Hypothalamus (tissue), 51 donors: ENCODE results near the gene FBXL13.
"Not testable (repeated sequence)": the region's sequence is repeated elsewhere in the genome, so short reads cannot be mapped to it uniquely, and the experiment has no call there.

Experiments
- DNase-seq, 51 donors: peaks; one replicate each; lab custom pipeline; 2025; lab: John Stamatoyannopoulos, UW

The FBXL13 gene

DNA sequence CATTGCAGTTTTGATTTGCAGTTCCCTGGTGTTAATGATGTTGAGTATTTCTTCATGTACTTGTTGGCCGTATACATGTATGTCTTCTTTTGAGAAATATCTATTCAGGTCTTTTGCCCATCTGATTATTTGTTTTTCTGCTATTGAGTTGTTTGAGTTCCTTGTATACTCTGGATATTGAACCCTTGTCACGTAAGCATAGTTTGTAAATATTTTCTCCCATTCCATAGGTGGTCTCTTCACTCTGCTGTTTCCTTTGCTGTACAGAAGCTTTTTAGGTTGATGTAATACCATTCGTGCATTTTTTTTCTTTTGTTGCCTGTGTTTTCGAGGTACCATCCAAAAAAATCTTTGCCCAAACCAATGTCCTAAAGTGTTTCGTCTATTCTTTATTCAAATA lies 205.4 kb downstream of the FBXL13 start:
- no peak for DNase-seq

GRCh38 chr7:102866535-102867215 lies 207.9 kb downstream of the FBXL13 start:
- no peak for DNase-seq

DNA sequence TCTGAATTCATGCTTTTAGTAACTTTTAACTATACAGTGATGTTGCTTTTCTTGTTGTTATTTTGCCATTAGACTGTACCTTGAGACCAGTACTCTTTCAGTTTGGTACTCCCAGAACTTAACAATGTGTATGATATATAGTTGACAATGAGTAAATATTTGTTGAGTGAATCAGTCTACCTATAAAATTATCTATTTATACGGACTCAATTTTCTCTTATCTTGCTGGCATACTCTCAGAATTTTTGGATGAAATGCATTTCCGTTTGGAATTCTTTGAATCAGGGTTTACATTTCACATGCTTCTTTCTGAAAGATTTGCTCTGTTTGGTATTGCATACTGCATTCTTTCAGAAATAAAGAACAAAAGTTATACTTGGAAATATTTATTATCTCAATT lies 209.6 kb downstream of the FBXL13 start:
- no peak for DNase-seq

GRCh38 chr7:102860351-102860811 lies 214.2 kb downstream of the FBXL13 start:
- no peak for DNase-seq

DNA sequence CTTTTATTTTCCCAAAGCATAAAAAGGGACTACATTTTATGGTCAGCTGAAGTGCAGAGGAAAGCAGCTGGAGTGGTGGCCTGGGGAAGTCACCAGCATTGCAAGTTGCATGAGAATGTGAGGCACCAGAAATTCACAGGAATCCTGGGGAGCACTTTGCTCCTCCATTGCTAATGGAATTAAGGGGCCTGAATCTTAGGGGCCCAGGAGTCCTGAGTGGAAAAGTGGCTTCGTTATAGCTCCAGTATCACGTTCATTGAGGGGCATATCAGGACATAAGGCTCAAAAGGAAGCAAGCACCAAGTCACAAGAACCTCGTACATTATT lies 214.8 kb downstream of the FBXL13 start:
- no peak for DNase-seq

GRCh38 chr7:102859084-102859798 lies 215.4 kb downstream of the FBXL13 start:
- DNase-seq: no peak

DNA sequence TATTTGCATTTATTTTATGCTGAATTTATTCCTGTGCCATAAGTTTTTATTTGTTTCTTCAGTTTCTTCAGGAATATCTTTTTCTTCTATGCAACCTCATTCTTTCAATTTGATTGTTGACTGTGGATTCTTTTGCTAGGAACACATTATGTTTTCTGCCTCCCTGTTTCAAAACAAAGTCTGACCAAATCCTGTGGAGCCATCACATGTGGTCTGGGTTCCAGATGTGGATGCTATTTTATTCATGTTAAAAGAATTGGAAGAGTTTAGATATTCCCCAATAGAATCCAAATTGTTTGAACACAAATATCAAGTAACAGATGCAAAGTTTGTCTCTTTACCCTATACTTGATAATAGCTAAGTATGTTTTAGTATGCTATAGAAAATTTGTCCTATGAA lies 218.6 kb downstream of the FBXL13 start:
- DNase-seq: no peak

DNA sequence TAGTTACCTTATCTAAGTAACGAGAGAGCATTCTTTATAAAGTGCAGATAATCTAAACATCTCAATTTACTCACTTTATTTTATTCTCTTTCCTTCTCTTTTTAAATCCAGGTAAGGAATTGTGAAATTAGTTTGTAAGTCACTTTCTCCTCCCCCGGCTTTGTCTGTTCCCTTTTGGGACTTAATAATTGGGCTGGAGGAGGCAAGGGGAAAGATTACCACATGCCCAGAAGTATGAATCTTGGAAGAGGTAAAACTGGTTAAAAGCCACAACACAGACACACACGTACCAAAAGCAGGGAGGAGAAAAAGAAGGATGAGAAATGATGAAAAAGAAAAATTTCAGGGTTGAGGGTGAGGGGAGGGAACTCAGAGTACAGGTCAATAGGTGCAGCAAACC lies 225.1 kb downstream of the FBXL13 start:
- no peak for DNase-seq

DNA sequence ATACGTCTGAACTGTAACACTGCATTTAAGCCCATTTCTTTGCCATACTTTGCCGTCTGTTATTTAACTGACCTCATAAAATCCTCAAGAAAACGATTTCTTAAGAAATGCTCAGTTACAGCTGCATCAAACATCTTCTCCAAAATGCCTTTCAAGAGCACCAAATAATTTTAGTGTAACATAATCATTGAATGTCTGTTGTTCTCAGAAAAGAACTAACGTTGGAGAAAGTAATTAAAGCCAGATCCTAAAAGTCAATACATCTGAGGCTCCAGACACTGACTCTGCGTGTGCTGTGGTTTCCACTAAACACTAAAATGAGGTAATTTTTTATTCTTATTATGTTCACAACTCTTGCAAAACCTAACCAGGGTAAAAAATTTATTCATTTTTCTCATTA lies 225.5 kb downstream of the FBXL13 start:
- no peak for DNase-seq

GRCh38 chr7:102845346-102845745 lies 229.2 kb downstream of the FBXL13 start:
- no peak for DNase-seq

GRCh38 chr7:102843850-102844249 lies 230.7 kb downstream of the FBXL13 start:
- no peak for DNase-seq

DNA sequence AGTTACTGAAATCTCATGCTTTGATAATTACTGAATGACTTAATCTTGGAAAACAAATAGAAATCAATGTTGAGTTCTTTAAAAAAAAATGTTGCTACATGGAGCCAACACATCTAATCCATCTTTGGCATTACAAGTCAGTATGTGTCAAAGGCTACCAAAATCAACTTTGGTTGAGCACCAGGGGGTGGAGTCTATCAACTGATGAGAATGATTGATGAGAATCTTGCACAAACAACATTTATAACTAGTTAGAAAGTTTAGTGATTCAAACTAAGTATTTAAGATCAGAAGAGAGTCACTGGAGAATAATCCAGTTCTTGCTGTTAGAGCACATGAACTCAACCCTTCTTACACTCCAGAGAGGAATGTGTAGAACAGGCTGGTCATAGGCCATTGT lies 232.3 kb downstream of the FBXL13 start:
- DNase-seq: no peak

DNA sequence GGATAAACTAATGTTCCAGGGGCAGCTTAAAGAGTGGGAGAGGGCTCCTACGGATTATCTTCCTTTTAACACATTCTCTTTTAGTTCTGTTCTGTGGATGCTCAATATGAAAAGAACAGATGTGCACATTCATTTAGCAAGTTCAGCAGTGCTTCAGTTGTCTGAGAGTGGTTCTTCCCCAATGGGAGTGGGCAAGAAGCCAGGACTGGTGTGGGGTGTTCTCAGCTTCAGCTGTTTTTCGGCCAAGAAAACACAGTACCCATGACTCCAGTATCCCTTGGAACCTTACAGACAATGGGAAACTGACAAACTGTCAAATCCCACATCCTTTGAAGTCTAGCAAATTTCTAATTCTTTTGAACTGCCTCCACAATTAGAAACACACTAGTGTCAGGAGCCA lies 233.3 kb downstream of the FBXL13 start:
- DNase-seq: peak in 10 of 51 donors; percentile 1 to 17 (median 2)

- no peak for DNase-seq
These were observed 234.2 kb downstream of the FBXL13 start for GRCh38 chr7:102840404-102840803.

- DNase-seq: not testable (repeated sequence)
These were observed 236.0 kb downstream of the FBXL13 start for GRCh38 chr7:102838572-102839101.

GRCh38 chr7:102837802-102838201 lies 236.8 kb downstream of the FBXL13 start:
- DNase-seq: no peak

DNA sequence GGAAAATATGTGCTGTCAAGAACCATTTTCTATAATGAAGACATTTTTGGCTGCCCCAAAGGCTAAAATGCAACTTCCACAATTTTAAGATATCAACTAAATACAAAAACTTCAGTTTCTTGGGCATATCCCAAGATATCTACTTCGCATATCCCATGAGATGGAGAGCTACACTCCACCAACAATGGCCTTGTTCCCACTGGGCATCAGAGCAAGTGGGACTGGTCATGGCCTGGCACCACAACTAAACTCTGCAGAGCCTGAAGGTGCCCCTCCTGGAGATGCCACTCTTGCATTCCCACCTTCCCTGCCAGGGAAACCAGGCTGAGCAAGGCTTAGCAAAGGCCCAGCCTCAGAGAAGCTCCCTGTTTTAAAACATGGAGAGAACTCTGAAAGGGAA lies 237.6 kb downstream of the FBXL13 start:
- no peak for DNase-seq

- no peak for DNase-seq
These were observed 238.2 kb downstream of the FBXL13 start for GRCh38 chr7:102836191-102836919.

GRCh38 chr7:102834999-102835398 lies 239.6 kb downstream of the FBXL13 start:
- no peak for DNase-seq

DNA sequence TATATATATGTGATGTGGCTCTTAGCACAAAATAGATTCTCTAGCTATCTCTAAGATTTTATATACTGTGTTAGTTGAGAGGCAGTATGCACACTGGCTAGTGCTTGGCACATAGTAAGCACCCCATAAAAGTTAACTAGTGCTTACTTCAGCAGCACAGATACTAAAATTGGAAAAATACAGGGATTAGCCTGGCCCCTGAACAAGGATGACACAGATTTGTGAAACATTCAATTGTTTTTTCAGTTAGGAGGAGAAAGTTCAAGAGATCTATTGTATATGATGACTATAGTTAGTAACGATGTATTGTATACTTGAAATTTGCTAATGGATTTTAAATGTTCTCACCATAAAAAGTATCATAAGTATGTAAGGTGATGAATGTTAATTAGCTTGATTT lies 240.1 kb downstream of the FBXL13 start:
- no peak for DNase-seq

DNA sequence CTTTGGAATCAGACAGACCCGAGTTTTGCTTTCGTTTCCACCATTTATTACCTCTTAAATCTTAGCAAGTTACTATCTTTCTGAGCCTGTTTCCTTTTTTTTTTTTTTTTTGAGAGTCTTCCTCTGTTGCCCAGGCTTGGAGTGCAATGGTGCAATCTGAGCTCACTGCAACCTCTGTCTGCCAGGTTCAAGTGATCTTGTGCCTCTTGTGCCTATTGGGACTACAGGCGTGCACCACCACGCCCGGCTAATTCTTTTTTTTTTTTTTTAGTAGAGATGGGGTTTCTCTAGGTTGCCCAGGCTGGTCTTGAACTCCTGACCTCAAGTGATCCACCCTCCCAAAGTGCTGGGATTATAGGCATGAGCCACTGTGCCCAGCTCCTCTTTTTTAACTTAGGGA lies 241.3 kb downstream of the FBXL13 start:
- no peak for DNase-seq

GRCh38 chr7:102832674-102833073 lies 241.9 kb downstream of the FBXL13 start:
- DNase-seq: no peak
